ENCODE data around the gene CFAP20DC.
"Not testable (repeated sequence)": the region's sequence is repeated elsewhere in the genome, so short reads cannot be mapped to it uniquely, and the experiment has no call there.

Gene CFAP20DC

GRCh38 chr3:59049671-59050331 is at the start of gene CFAP20DC:
CFAP20DC (minus strand) TSS chr3:59050025; CDS start chr3:59049631, 394 bp downstream.
- peak; percentile 81 to 85 for DNase-seq

DNA sequence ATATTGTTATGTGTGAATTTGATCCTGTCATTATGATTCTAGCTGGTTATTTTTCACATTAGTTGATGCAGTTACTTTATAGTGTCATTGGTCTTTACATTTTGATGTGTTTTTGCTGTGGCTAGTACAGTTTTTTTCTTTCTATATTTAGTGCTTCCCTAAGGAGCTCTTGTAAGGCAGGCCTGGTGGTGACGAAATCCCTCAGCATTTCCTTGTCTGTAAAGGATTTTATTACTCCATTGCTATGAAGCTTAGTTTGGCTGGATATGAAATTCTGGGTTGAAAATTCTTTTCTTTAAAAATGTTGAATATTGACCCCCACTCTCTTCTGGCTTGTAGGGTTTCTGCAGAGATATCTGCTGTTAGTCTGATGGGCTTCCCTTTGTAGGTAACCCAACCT is 48.7 kb upstream of the CFAP20DC start:
- not testable (repeated sequence) for DNase-seq

- no peak for DNase-seq
Measured at GRCh38 chr3:59094446-59094845, 44.6 kb upstream of the CFAP20DC start.

DNA sequence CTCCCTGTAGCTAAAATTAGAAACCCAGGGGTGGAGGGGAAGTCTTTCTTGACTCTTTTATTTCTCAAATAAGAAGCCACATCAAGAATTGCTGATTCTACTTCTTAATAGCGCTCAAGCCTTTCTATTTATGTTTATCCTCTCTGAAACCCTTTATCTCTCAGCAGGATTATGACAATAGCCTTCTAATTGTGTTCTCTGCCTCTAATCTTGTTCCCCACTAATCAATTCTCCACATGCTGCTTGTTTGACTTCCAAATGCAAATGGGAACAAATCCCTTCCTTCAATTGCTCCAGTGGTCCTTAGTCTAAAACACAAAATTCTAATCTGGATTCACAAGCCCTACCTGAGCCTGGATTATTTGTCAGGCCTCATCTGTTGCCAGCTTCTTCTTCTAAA is 43.7 kb upstream of the CFAP20DC start:
- no peak for DNase-seq

GRCh38 chr3:59088761-59089160 is 38.9 kb upstream of the CFAP20DC start:
- no peak for DNase-seq

DNA sequence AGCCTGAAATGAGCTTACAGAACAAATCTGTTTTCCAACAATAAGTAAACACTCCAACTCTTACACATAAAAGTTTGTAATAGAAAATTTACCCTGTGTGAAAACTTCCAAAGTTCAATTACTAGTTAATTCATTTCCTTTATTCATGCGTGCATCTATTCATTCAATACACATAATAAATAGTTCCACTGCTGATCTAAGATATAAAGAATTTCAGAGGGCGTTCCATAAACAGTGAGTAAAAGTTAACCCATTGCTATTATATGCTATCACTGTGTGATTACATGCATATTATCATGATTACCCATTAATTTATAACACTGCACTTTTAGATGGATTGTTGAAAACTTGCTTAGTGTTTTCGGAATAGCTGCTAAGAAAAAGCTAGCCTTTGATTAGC is 36.2 kb upstream of the CFAP20DC start:
- DNase-seq = no peak

- no peak for DNase-seq
Measured at GRCh38 chr3:59084583-59084982, 34.8 kb upstream of the CFAP20DC start.

DNA sequence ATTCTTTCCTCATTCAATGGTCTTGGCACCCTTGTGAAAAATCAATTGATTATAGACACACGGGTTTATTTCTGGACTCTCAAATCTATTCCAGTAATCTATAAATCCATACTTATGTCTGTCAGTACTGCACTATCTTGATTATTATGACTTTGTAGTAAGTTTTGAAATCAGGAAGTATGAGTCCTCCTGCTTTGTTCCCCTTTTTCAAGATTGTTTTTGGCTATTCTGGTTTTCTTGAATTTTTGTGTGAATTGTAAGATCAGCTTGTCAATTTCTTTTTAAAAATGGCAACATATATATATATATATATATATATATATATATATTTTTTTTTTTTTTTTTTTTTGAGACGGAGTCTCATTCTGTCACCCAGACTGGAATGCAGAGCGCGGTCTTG is 32.3 kb upstream of the CFAP20DC start:
- DNase-seq = no peak

DNA sequence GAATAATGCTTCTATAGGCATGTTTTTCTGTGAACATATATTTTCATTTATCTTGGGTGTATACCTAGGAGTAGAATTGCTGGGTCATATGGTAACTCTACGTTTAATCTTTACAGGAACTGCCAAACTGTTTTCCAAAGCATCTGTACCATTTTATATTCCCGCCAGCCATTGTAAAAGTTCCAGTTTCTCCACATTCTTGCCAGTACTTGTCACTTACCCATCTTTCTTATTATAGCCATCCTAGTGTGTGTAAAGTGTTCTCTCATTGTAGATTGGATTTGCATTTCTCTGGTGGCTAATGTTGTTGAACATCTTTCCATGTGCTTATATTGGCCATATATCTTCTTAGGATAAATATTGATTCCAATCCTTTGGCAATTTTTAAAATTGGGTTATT is 31.2 kb upstream of the CFAP20DC start:
- no peak for DNase-seq

DNA sequence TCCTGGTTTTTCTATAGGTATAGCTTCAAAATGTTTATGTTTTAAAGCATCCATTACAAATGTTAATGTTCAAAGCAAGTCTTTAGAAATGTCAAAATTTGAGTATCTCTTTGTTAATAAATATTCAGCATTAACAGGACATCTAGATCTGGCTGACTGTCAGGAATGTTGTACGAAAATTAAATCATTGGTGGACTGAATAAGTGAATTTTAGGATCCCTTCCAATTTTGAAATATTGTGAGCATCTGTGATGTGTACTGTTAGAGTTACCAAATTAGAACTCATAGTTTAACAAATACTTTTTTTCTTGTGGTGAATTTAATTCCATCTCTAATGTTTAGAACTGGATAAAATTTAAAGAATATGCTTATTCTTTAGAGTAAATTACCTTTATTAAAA is 30.1 kb upstream of the CFAP20DC start:
- DNase-seq = no peak

DNA sequence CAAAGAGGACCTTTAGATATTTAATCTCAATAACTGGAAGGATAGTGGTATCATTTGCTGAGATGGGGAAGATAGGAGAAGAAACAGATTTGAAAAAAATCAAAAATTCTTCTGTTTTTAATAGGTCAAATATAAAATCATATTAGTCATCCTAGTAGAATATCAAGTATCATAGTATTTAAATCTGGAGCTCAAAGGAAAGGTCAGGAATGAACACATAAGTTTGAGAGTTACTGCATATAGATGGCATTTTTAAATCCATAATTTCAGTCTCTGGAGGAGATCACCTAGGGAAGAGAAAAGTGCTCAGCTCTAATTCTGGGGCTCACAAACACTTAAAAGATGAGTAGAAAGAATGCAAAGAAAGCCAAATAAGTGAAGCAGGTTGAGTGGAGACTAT is 24.9 kb upstream of the CFAP20DC start:
- no peak for DNase-seq

DNA sequence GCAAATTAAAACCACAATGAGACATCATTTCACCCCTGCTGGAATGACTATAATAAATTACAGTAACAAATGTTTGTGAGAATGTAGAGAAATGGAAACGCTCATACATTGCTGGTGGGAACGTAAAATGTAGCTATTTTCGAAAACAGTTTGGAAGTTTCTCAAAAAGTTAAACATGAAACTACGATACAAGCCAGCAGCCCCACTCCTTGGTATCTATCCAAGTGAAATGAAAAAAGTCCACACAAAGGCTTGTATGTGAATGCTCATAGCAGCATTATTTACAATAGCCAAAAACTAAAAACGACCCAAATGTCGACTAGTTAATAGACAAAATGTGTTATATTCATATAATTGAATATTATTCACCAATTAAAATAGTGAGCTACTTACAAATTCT is 22.9 kb upstream of the CFAP20DC start:
- no peak for DNase-seq

DNA sequence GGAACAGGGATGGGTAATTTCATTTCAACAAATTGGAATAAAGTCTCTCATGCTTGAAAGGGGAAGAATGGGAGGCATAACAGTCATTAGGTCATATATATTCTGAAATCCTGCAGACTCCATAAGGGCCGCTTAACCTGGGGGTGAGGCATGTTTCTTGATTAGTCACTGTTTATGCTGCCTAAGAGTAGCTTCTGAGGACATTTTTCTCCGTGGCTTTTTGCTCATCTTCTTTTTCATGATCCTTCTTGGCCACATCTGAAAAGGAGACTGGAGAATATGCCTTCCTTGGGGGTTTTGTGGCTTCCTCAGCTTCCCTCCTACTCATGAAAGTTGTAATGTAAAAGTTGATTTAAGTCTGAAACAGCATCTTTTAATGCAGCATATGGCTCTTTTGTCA is 20.0 kb upstream of the CFAP20DC start:
- DNase-seq = no peak

DNA sequence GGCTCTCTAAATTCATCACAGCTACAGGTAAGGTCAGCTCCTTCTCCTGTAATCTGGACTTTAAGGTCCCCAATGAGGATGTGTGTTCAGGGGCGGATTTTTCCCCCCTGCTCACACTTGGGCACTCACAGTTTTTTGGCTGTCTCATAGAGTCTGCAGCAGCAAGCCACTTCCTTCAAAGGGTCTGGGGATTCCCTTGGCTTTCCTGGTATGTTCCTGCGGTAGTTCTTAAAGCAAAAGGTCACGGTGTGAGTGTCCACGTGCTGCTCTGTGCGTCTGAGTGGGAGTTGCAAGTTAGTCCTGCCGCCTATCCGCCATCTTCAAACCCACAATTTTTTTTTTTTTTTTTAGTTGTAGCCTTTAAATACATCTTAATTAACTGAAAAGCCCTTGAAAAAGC is 15.4 kb upstream of the CFAP20DC start:
- DNase-seq = no peak

- DNase-seq = no peak
Measured at GRCh38 chr3:59064728-59065127, 14.9 kb upstream of the CFAP20DC start.

- no peak for DNase-seq
Measured at GRCh38 chr3:59064276-59064675, 14.5 kb upstream of the CFAP20DC start.

DNA sequence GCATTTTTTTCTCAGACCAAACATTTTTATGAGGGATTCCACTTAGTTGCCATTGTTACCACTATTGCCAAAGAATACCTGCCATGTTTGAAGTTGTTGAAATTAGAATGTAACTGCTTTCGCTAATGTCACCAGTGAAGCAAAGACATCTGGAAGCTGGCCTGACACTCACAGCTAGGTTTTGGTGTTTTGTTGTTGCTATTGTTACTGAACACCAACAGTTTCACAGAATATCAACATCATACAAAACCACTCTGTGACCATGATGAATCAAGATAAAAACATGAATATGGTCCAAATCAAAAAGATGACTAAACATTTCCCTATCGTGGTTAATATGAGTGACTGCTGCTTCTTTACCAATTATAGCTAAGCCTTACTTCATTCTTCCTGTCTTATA is 6.9 kb upstream of the CFAP20DC start:
- DNase-seq = no peak

- DNase-seq = no peak
Measured at GRCh38 chr3:59052803-59053411, 3.1 kb upstream of the CFAP20DC start.

GRCh38 chr3:59050811-59051414 is 1.1 kb upstream of the CFAP20DC start:
- not testable (repeated sequence) for DNase-seq

DNA sequence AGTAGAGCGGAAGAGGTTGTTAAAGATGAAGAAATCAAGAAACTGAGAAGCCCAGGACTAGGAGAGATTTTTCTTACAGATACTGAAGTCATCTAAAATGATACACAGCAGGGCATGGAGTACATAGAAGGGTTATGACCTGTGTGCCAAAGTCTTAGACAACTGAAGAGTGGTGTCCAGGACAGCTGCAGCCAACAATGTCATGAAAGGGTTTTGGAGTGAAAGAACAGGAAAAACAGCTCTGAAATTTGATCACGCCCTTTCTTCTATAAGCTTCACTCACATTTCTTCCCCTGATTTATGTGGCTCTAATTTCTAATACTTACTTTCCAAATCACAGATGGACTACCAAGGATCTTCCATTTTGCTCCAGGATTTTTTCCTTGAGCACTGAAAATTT is 3.0 kb downstream of the CFAP20DC start:
- DNase-seq = no peak

- no peak for DNase-seq
Measured at GRCh38 chr3:59043391-59043790, 6.4 kb downstream of the CFAP20DC start.

- no peak for DNase-seq
Measured at GRCh38 chr3:59040902-59041301, 8.9 kb downstream of the CFAP20DC start.

GRCh38 chr3:59027607-59028006 is 22.2 kb downstream of the CFAP20DC start:
- no peak for DNase-seq

GRCh38 chr3:59023612-59024011 is 26.2 kb downstream of the CFAP20DC start:
- no peak for DNase-seq

DNA sequence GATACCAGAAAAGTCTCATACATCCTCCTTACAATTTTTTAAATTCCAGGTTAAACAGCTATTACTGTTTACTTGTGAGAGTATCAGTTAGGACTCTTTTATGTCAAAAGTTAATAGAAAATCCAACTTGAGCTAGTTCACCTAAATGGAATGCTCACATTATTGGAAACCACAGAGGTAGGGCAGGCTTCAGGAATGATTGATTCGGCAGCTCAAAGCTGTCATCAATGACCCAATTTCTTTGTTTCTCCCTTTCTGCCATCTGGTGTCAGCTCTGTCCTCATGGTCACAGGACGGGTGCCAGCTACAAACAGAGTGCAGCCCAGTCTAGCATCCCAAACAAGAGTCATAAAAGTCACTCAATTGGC is 32.2 kb downstream of the CFAP20DC start:
- DNase-seq = no peak

All from stimulated activated CD4-positive, alpha-beta T cell treated with anti-CD3 and anti-CD28 coated beads, Interleukin-2, amount 100 ng/mL, for 48 hours (primary cell).